ENCODE data around the gene ERRFI1.

The ERRFI1 gene

DNA sequence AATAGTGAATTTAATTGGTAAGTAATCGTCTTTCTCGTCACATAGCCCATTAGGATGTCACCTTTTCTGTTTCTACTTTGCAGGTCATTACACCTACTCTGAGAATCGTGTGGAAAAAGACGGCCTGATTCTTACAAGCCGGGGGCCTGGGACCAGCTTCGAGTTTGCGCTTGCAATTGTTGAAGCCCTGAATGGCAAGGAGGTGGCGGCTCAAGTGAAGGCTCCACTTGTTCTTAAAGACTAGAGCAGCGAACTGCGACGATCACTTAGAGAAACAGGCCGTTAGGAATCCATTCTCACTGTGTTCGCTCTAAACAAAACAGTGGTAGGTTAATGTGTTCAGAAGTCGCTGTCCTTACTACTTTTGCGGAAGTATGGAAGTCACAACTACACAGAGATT, 41.3 kb downstream of the ERRFI1 start:
- H3K4me3 ChIP-seq (ENCODE audit: low read depth, low read length), result no peak overlapping the region
- TF ChIP-seq, protein P1, sequence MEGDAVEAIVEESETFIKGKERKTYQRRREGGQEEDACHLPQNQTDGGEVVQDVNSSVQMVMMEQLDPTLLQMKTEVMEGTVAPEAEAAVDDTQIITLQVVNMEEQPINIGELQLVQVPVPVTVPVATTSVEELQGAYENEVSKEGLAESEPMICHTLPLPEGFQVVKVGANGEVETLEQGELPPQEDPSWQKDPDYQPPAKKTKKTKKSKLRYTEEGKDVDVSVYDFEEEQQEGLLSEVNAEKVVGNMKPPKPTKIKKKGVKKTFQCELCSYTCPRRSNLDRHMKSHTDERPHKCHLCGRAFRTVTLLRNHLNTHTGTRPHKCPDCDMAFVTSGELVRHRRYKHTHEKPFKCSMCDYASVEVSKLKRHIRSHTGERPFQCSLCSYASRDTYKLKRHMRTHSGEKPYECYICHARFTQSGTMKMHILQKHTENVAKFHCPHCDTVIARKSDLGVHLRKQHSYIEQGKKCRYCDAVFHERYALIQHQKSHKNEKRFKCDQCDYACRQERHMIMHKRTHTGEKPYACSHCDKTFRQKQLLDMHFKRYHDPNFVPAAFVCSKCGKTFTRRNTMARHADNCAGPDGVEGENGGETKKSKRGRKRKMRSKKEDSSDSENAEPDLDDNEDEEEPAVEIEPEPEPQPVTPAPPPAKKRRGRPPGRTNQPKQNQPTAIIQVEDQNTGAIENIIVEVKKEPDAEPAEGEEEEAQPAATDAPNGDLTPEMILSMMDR (IDR thresholded peaks at IDR 0.05; ENCODE audit: insufficient read depth, low read depth, low read length, missing control alignments), result no peak
- DNase-seq (ENCODE audit: low read depth), result no peak

DNA sequence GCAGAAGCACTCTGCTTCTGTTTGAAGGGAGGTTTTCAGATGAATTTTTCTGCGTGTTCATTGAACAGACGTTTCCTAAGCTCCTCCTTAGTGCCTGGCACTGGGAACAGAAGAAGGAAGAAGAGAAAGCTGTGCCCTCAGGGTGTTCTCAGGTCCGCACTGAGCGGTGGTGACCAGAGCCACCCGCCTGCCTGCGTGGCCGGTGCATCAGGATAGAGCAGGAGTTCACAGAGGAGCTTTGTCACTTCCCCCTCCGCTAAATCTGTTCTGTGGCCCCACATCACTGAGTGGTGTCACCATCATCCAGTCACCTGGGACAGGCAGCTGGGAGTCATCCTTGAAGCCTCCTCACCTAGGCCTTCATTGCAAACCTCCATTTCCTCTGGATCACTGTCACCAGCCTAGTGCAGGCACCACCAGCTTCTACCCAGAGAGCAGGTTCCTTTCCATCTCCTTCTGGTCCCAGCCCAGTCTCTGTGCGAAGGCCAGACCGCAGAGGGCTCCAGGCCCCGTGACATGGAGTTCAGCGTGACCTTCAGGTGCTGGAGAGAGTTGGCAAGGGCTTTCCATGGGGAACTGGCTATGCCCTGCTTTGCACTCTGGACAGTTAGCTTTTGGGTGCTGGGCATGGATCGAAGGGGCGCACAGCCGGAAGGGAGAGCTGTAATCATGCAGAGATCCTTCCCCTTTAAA, 42.9 kb downstream of the ERRFI1 start:
- TF ChIP-seq, protein P1 (IDR thresholded peaks at IDR 0.05; ENCODE audit: insufficient read depth, low read depth, low read length, missing control alignments), result no peak
- H3K4me3 ChIP-seq (ENCODE audit: low read depth, low read length), result no peak overlapping the region
- no peak for DNase-seq (ENCODE audit: low read depth)

DNA sequence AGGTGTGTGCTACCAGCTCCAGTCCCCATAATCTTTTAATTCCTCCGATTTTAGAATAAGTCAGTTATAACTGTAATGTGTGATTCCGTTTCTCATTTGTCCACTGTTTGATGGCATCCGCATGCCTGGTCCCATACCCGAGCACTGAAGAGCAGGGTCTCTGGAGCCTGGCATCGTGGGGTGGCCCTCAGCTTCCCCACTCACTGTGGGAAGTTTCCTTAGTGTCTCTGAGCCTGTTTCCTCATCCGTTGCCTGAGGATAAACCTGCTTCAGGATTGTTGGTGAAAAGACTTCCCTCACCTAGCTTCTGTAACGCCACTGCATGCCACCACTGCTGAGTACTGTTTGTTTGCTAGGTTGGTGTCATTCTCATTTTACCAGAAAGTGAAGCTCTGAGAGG, 45.1 kb downstream of the ERRFI1 start:
- TF ChIP-seq, protein P1 (IDR thresholded peaks at IDR 0.05; ENCODE audit: insufficient read depth, low read depth, low read length, missing control alignments), result no peak
- no peak overlapping the region for H3K4me3 ChIP-seq (ENCODE audit: low read depth, low read length)
- no peak for DNase-seq (ENCODE audit: low read depth)

DNA sequence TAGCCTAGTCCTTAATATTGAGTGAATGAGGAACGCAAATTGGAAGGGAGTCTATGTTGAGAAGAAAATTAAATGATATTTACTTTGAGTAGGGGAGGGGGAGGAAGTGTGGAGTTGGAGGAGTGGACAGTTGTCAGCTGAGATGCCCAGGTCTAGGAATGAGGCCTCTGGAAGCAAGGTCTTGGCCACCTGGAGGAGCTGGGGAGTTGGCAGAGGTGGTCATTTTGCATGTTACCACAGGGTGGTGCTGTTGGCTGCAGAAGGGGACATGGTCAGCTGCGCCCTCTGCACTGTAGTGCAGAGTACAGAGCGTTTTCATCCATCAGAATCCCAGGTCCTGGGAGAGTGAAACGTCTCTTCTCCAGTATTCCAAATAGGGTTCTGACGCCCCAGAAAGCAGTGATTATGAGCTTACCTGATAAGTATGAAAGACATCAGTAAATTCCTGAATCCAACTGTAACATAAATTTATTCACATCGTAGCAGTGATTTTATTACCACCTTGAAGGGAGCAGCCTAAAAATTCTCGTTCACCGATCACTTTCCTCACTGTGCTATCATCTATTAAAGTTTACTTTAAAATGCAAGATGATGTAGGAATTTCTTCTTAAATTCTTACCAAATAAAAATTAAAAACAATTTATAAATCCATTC, 50.8 kb downstream of the ERRFI1 start:
- TF ChIP-seq, protein P1 (IDR thresholded peaks at IDR 0.05; ENCODE audit: insufficient read depth, low read depth, low read length, missing control alignments), result peak; percentile 73
- H3K4me3 ChIP-seq (ENCODE audit: low read depth, low read length), result no peak overlapping the region
- DNase-seq (ENCODE audit: low read depth), result peak; percentile 63

DNA sequence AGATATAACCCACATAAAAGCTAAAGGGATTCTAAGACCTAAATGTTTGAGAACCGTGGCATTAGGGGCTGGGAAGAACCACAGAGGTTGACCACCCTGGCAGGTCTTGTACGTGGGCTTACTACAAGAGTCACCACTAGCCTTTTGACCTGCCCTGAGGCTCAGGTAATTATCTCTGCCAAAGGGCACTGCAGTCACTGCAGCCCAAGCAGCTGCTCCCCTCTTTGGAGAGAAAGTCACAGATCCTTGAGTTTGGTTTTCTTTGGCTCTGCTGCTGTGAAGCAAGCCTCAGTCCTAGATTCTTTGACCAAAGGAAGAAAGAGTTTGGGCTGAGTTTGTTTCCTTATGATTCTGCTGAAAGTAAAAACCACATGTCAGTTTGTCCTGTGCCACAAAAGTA, 53.0 kb downstream of the ERRFI1 start:
- no peak overlapping the region for H3K4me3 ChIP-seq (ENCODE audit: low read depth, low read length)
- TF ChIP-seq, protein P1 (IDR thresholded peaks at IDR 0.05; ENCODE audit: insufficient read depth, low read depth, low read length, missing control alignments), result no peak
- no peak for DNase-seq (ENCODE audit: low read depth)

DNA sequence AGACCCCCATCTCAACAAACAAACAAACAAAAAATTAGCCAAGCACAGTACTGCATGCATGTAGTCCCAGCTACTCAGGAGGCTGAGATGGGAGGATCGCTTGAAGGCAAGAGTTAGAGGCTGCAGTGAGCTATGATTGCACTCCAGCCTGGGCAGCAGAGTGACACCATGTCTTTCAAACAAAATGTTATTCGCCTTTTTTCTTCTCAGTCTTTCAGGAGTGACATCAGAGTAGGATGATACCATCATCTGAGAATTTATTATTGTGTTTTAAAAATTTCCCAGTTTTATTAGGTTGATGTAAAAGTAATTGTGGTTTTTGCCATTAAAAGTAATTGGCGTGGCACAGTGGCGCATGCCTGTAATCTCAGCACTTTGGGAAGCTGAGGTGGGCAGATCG, 53.8 kb downstream of the ERRFI1 start:
- H3K4me3 ChIP-seq (ENCODE audit: low read depth, low read length), result no peak overlapping the region
- no peak for DNase-seq (ENCODE audit: low read depth)
- TF ChIP-seq, protein P1 (IDR thresholded peaks at IDR 0.05; ENCODE audit: insufficient read depth, low read depth, low read length, missing control alignments), result no peak
